ENCODE results near the gene PGGT1B. TPM values are rescaled to one million over a fixed set of nuclear protein-coding genes. Genes with fewer than 3 reads are reported as not detected.

The PGGT1B gene
- total and polyA plus RNA-seq, 2 of the 8 experiments (the other 6 are each of a cell fraction or from before 2014, with no cell fraction given) = 1.9 to 43.1 TPM

DNA sequence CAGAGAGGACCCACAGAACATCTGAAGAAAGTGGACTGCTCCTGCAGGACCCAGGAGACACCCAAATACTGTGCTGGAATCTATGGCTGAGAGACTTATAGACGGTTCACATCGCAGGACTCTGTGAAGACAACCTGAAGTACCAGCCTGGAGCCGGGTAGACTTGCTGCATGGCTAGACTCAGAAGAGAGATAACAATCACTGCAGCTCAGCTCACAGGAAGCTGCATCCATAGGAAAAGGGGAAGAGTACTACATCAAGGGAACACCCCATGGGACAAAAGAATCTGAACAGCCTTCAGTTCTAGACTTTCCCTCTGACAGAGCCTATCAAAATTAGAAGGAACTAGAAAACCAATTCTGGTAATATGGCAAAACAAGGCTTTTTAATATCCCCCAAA, 66.5 kb downstream of the PGGT1B start:
- no peak overlapping the region for H2AFZ ChIP-seq (ENCODE audit: low read length)
- H3K4me1 ChIP-seq (replicated peaks in 1 of 4; ENCODE audit: control insufficient read depth in 3 of 4, insufficient read depth in 4 of 4, low read length in 3 of 4) = no peaks in the 10 kb centered on the region
- H3K23ac ChIP-seq (ENCODE audit: insufficient read length) = no peak overlapping the region
- H3K79me2 ChIP-seq (ENCODE audit: control insufficient read depth in 1 of 2, insufficient read depth in 2 of 2, low read length in 2 of 2) = no peaks in the 10 kb centered on the region
- no peak overlapping the region for H2BK120ac ChIP-seq (replicated peaks; ENCODE audit: low read depth, low read length)
- no peak overlapping the region for H4K5ac ChIP-seq (ENCODE audit: insufficient read length, low read depth, low read length)
- H3K23me2 ChIP-seq (ENCODE audit: low read depth, low read length) = no peaks in the 10 kb centered on the region; the same call in 1 of the 2 replicates
- no peaks in the 10 kb centered on the region for H3K36me3 ChIP-seq (ENCODE audit: control insufficient read depth in 2 of 4, insufficient read depth in 4 of 4, low read length in 3 of 4)
- no peak overlapping the region for H3K14ac ChIP-seq (ENCODE audit: insufficient read length)
- DNase-seq (ENCODE audit: low read depth in 1 of 2, low spot score in 2 of 2) (no peak), FAIRE-seq (no peak)
- H4K20me1 ChIP-seq (replicated peaks in 1 of 2; ENCODE audit: control insufficient read depth in 1 of 2, insufficient read depth in 2 of 2, low read length in 2 of 2) = no peaks in the 10 kb centered on the region
- H3K4me3 ChIP-seq (ENCODE audit: extremely low read depth in 1 of 4, insufficient read depth in 2 of 4, low read depth in 3 of 4, low read length in 4 of 4) = no peak overlapping the region
- H3K4me2 ChIP-seq (ENCODE audit: insufficient read depth in 1 of 2, low read depth in 2 of 2, low read length in 2 of 2) = no peak overlapping the region
- H3K79me1 ChIP-seq (ENCODE audit: low read depth, low read length) = no peaks in the 10 kb centered on the region
- H3K27ac ChIP-seq (ENCODE audit: low read depth, low read length) = no peak overlapping the region
- H3K9ac ChIP-seq (replicated peaks in 1 of 4; ENCODE audit: extremely low read depth in 1 of 4, low read depth in 3 of 4, low read length in 3 of 4) = no peak overlapping the region
- no peak overlapping the region for H3K18ac ChIP-seq (ENCODE audit: extremely low read depth, low read length)
- H4K91ac ChIP-seq (replicated peaks; ENCODE audit: insufficient read length, low read length) = no peak overlapping the region
- ChIA-PET POLR2A (ENCODE audit: partially characterized antibody) (no interaction called here), CTCF (ENCODE audit: partially characterized antibody) (interaction anchor here (0.8 kb wide), 1 partner anchor 100 kb away, joined by 3 read pairs; no protein-coding TSS in a partner anchor)
- no peak overlapping the region for H2BK5ac ChIP-seq (ENCODE audit: low read depth, low read length)
- no peak overlapping the region for H2BK20ac ChIP-seq (ENCODE audit: low read length)
- TF ChIP-seq PHF8 (conservative IDR thresholded peaks at IDR 0.05; ENCODE audit: low read depth, low read length) (no peak), TBP (IDR thresholded peaks at IDR 0.05; ENCODE audit: low read depth, low read length) (no peak), CTBP2 (IDR thresholded peaks at IDR 0.05; ENCODE audit: borderline replicate concordance, insufficient read depth, insufficient read length, low read length) (no peak), CHD2 (IDR thresholded peaks at IDR 0.05; ENCODE audit: low read length) (no peak), CREB1 (IDR thresholded peaks at IDR 0.05) (no peak), SRF (IDR thresholded peaks at IDR 0.05; ENCODE audit: low read depth, low read length) (no peak), RBBP5 (IDR thresholded peaks at IDR 0.05; ENCODE audit: borderline replicate concordance, low read depth, low read length) (no peak), ZNF274 (IDR thresholded peaks at IDR 0.05; ENCODE audit: borderline replicate concordance, extremely low read depth, low read length) (no peak), NANOG (IDR thresholded peaks at IDR 0.05; ENCODE audit: insufficient read depth, low read depth, low read length, poor library complexity, severe bottlenecking) (no peak), HDAC2 (IDR thresholded peaks at IDR 0.05; ENCODE audit: borderline replicate concordance in 1 of 2, low read depth in 2 of 2, low read length in 2 of 2) (no peak)
- TF ChIP-seq, protein P1, sequence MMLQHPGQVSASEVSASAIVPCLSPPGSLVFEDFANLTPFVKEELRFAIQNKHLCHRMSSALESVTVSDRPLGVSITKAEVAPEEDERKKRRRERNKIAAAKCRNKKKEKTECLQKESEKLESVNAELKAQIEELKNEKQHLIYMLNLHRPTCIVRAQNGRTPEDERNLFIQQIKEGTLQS (IDR thresholded peaks at IDR 0.05; ENCODE audit: insufficient read depth, low read depth, low read length) = no peak
- H3K9me3 ChIP-seq (ENCODE audit: insufficient read depth in 2 of 2, low read depth in 1 of 2, low read length in 1 of 2) = no peaks in the 10 kb centered on the region
- no peak overlapping the region for H2BK15ac ChIP-seq (ENCODE audit: low read length)
- no peak overlapping the region for H3K4ac ChIP-seq (replicated peaks; ENCODE audit: insufficient read length, low read depth, low read length)
- no peaks in the 10 kb centered on the region for H3K27me3 ChIP-seq (replicated peaks in 1 of 4; ENCODE audit: control insufficient read depth in 3 of 4, extremely low read depth in 1 of 4, insufficient read depth in 3 of 4, low read length in 3 of 4)
- H2AK5ac ChIP-seq (ENCODE audit: low read depth, low read length) = no peak overlapping the region
- H4K8ac ChIP-seq (ENCODE audit: extremely low read depth, insufficient read depth, low read length) = no peak overlapping the region
- 89% methylated on average over 3 of the region's 3 CpGs; no CpG with 5 or more reads in 1 of the 2 experiments for WGBS, 2 experiments (ENCODE audit: extremely low coverage in 1 of 2, insufficient coverage in 1 of 2, insufficient read length in 1 of 2, insufficient replicate concordance in 2 of 2, low coverage in 1 of 2, low lambda C conversion rate in 2 of 2, missing lambda C conversion rate in 1 of 2)
- no peak overlapping the region for H2BK12ac ChIP-seq (ENCODE audit: low read depth, low read length)
- H3K56ac ChIP-seq (replicated peaks; ENCODE audit: insufficient read length, low read depth, low read length) = no peak overlapping the region

All from H1 (cell line).